Lower leg skin (tissue), 4 donors: ENCODE data around the gene SP8. TPM values are rescaled to one million over a fixed set of nuclear protein-coding genes. Genes with fewer than 3 reads are reported as not detected.

Experiments used
- DNase-seq, 2 donors: peaks; one replicate each; pipeline ENCODE4 v3.0.0-alpha.2; 2019; ENCODE audit warnings: low spot score in 2 of 2
- H3K4me3 ChIP-seq: fragments of 200-600 bp; sonication (generic); 2 replicates; pipeline ENCODE4 v1.5.1; 2017; ENCODE audit warnings: mild to moderate bottlenecking, low read depth; ENCODE audit not compliant: poor library complexity, severe bottlenecking
- POLR2A ChIP-seq, 2 donors: fragments of 450-650 bp; IDR thresholded peaks; one replicate each; pipeline ENCODE4 v1.6.1; 2016 to 2017; ENCODE audit warnings: antibody characterized with exemption in 2 of 2, mild to moderate bottlenecking in 1 of 2, moderate library complexity in 1 of 2
- WGBS, 2 donors: methylation state at CpG; one replicate each; pipeline ENCODE4 v1.1.5; 2018; 5-methylcytosine and 5-hydroxymethylcytosine counted together
- intact Hi-C: fragments of 100-400 bp; cut with DNase I; formaldehyde crosslinking; loops from one replicate; pipeline ENCODE4 v1.15.0; 2023; ENCODE audit warnings: low total_unique reads
- total RNA-seq, 4 donors: library from RNA; depleted of rRNA; stranded (reverse); fragments of >200 nt; gene quantifications; one replicate each; pipeline ENCODE4 v1.1.0, GENCODE V29; 2016
- TF ChIP-seq, protein P1 (sequence below), 3 donors: fragments of 450-650 bp; IDR thresholded peaks; one replicate each; pipeline ENCODE4 v1.5.1; 2016; ENCODE audit warnings: antibody characterized with exemption in 3 of 3, mild to moderate bottlenecking in 3 of 3, moderate library complexity in 2 of 3

The SP8 gene
- total RNA-seq, 4 donors from 2014 or later: 3.9 to 27.2 (median 8.1) TPM

- TF ChIP-seq, protein P1, sequence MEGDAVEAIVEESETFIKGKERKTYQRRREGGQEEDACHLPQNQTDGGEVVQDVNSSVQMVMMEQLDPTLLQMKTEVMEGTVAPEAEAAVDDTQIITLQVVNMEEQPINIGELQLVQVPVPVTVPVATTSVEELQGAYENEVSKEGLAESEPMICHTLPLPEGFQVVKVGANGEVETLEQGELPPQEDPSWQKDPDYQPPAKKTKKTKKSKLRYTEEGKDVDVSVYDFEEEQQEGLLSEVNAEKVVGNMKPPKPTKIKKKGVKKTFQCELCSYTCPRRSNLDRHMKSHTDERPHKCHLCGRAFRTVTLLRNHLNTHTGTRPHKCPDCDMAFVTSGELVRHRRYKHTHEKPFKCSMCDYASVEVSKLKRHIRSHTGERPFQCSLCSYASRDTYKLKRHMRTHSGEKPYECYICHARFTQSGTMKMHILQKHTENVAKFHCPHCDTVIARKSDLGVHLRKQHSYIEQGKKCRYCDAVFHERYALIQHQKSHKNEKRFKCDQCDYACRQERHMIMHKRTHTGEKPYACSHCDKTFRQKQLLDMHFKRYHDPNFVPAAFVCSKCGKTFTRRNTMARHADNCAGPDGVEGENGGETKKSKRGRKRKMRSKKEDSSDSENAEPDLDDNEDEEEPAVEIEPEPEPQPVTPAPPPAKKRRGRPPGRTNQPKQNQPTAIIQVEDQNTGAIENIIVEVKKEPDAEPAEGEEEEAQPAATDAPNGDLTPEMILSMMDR (IDR thresholded peaks at IDR 0.05): no peak
- no peak for TF ChIP-seq POLR2A (IDR thresholded peaks at IDR 0.05)
- intact Hi-C loops: no loop called here
- 71 to 72% methylated on average over 5 of the region's 5 CpGs for WGBS, 2 donors
- H3K4me3 ChIP-seq: no peak overlapping the region
- no peak for DNase-seq
These were observed 13.1 kb upstream of the SP8 start for GRCh38 chr7:20799566-20800366.

DNA sequence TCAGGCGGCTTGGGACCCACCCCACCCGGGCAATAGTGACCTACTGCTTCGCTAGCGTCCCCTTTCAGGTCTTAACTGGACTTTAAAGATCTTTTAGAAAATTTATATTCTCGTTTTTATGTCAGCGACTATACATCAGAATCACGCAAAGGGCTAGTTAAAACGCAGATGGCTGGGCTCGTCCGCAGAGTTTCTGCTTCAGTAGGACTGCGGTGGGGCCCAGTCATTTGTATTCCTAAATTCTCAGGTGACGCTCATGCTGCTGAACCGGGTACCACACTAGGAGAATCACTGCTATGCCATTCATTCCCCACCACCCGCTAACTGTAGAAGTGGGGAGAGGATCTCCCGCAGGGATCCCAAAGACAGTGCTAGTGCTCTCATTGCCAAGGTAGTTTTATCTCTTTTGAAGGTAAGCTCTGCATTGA is 12.0 kb upstream of the SP8 start:
- WGBS, 2 donors: 10 to 17% methylated on average over 14 to 15 of the region's 15 CpGs
- H3K4me3 ChIP-seq: no peak overlapping the region
- no peak for DNase-seq
- intact Hi-C loops: no loop called here
- TF ChIP-seq POLR2A (IDR thresholded peaks at IDR 0.05): no peak
- TF ChIP-seq, protein P1 (IDR thresholded peaks at IDR 0.05): no peak

GRCh38 chr7:20798081-20798693 is 11.5 kb upstream of the SP8 start:
- 0% methylated on average over 19 to 27 of the region's 77 CpGs for WGBS, 2 donors
- TF ChIP-seq, protein P1 (IDR thresholded peaks at IDR 0.05): no peak
- TF ChIP-seq POLR2A (IDR thresholded peaks at IDR 0.05): no peak
- DNase-seq: no peak
- intact Hi-C loops: no loop called here
- peak overlapping the region; percentile 39 for H3K4me3 ChIP-seq

- intact Hi-C loops: no loop called here
- DNase-seq: peak in 1 of 2 donors; percentile 29
- 3 to 4% methylated on average over 25 to 27 of the region's 40 CpGs for WGBS, 2 donors
These were observed 10.9 kb upstream of the SP8 start for GRCh38 chr7:20797462-20798080.

GRCh38 chr7:20797042-20797461 is 10.4 kb upstream of the SP8 start:
- WGBS, 2 donors: 11 to 12% methylated on average over 17 to 19 of the region's 19 CpGs
- no peak for DNase-seq
- H3K4me3 ChIP-seq: no peak overlapping the region
- intact Hi-C loops: no loop called here
- TF ChIP-seq, protein P1 (IDR thresholded peaks at IDR 0.05): no peak
- no peak for TF ChIP-seq POLR2A (IDR thresholded peaks at IDR 0.05)

More at GRCh38 chr7:20797462-20798080, 10.9 kb upstream of the SP8 start:
- H3K4me3 ChIP-seq: peak overlapping the region; percentile 29
- TF ChIP-seq, protein P1 (IDR thresholded peaks at IDR 0.05): no peak
- TF ChIP-seq POLR2A (IDR thresholded peaks at IDR 0.05): no peak
